HG02571 (cell line): Measurements from ENCODE around the gene ANAPC5.

Experiments
- ATAC-seq: cut with Tn5 transposase; IDR thresholded peaks from one replicate; pipeline ENCODE4 v1.9.1; 2021; ENCODE audit warnings: mild to moderate bottlenecking, moderate library complexity; ENCODE audit not compliant: unreplicated experiment

Gene ANAPC5

DNA sequence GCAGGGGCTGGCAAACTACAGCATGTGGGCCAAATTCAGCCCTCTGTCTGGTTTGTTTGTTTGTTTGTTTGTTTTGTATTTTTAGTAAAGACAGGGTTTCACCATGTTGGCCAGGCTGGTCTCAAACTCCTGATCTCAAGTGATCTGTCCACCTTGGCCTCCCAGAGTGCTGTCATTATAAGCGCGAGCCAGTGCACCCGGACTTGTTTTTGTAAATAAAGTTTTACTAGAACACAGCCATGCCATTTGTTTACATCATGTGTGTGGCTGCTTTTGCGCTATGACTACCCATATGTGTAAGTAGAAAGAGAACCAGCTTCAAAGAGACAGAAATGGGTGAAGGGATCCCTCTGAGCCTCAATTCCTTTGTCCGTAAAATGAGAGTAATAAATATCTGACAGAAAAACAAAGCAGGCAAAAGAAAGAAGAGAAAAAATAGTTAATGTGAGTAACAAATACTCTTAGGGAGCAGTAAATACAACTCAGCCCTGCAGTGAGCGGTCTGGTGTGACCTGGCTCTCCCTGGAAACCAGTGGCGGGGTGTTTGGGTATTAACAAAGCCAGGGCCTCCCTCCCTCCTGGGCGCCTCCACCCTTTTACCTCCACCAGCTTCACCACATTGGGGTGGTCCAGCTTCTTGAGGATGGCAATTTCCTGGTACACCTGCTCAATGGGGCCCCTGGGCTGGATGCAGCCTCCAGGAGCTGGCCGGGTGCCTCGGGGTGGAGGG lies 88.8 kb downstream of the ANAPC5 start:
- no peak for ATAC-seq

DNA sequence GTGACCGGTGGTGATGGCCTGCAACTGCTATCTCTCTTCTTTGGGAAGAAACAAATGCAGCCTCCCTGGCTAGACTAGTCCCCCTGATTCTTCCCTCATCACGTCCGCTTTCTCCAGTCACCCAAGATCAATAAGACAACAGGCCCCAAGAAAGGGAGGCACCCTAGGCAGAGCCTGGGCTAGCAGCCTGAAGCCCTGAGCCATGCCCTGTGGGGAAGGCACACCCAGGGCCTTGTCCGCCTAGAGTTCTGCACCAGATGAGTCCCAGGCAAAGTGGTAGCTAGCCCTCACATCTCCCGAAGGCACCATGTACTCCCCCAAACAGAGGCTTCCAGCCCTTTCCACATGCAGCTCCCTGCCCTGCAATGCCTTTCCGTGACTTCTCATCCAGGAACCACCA lies 90.8 kb downstream of the ANAPC5 start:
- ATAC-seq = no peak

DNA sequence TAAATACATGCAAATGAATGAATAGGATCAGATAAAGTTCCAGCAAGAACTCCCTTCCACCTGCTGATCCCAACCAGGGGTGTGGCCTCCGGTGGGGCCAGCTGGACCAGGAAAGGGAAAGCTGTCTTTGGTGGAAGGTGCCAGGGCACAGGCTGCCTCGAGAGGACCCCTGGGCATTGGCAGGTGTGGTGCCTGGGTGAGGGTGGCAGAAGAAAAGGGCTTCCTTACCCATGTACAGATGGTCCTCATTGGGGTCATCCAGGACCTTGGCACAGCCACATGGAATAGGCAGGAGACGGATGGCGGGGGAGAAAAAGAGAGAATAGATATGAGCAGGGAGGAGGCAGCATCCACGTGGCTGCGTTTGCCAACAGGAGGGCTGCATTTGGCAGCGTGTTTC lies 92.1 kb downstream of the ANAPC5 start:
- no peak for ATAC-seq

DNA sequence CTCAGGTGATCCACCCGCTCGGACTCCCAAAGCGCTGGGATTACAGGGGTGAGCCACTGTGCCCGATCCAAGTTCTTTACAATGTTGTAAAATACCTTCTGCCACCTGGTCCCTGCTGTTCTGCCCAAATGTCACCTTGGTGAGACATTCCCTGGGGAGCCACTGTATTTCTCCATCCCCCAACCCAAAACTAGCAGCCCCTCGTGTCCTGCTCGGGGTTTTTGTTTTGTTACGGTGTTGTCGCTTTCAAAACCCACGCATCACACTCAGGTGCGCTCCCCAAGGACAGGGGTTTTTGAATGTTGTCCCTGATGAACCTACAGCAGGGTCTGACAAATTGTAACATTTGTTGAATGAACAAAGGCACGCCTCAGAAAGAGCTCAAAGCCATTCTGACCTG lies 93.1 kb downstream of the ANAPC5 start:
- ATAC-seq = no peak
